AML-193 (cell line): Measurements from ENCODE around the gene UNC5CL.

ENCODE experiments used
- DNase-seq, 2 experiments: peaks; one replicate each; lab custom pipeline; 2025; lab: John Stamatoyannopoulos, UW

The UNC5CL gene

DNA sequence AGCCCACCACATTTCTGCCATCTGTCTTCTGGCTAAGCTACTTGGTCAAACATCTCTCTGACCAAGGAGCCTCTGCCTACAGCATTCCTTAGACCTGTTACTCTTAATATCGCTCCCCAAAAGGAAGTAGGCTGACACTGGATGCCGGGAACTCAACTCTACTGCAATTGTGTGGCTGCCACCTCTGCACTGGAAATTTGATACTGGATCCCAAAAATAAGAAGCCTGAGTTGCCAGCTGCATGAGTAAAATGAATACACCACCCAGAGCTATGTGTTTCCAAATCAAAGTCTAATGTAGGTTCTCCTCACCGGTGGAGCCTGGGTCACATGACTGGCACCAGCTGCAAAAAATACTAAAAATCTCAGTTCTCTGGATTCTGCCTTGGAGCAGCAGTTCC is 36.9 kb downstream of the UNC5CL start:
- no peak for DNase-seq

DNA sequence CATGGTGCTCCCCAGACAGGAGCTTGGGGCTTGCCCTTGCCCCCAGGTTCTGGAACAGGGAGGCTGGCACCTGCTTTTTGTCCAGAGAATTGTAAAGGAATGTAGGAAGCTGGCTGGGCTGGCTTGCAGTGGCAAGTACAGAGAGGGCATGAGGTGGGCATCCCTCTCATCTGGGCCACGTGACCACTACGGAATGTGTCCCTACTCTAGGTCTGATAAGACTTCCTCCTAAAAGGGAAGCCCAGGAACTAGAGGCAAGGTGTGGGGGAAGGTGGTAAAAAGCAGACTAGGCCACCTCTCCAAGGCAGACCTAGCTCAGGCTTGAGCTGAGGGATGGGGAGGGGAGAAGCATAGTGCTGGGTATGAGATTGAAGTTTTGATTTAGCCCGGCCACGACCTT is 38.8 kb downstream of the UNC5CL start:
- no peak for DNase-seq

DNA sequence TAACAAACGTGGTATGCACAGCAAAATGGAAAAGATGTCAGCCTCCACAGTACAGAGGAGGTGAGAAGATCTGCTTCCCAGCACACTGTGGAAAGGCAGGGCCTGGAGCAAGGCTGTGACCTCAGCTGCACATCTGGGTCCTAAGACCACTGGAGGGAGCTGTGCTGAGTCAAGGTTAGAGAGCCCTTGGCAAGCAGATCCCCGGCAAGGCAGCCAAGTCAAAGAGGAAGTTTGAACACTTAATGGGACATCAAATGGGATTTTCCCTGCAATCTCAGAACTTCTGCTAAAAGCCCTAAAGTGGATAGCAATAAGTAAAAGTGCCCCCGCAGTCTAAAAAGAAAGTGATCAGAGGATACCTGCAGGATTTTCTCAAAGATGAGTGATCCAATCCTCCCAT is 39.5 kb downstream of the UNC5CL start:
- DNase-seq: peak; percentile 66 to 84

DNA sequence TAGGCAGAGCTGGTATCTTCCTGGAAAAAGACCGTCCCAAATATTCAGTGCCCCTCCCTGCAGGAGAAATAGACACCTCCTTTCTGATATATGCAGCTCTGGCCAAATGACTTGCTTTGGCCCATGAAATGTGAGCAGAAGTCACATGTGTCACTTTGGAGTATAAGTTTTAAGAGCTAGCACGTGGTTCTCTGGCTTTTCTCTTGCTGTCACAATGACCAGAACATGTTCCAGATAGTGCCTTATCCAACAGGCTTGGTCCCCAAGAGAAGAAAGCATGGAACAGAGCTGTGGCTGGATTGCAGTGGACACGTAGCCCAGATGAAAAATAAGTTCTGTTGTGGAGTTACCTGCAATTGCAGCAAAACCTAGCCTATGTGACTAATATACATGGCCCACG is 40.4 kb downstream of the UNC5CL start:
- no peak for DNase-seq

DNA sequence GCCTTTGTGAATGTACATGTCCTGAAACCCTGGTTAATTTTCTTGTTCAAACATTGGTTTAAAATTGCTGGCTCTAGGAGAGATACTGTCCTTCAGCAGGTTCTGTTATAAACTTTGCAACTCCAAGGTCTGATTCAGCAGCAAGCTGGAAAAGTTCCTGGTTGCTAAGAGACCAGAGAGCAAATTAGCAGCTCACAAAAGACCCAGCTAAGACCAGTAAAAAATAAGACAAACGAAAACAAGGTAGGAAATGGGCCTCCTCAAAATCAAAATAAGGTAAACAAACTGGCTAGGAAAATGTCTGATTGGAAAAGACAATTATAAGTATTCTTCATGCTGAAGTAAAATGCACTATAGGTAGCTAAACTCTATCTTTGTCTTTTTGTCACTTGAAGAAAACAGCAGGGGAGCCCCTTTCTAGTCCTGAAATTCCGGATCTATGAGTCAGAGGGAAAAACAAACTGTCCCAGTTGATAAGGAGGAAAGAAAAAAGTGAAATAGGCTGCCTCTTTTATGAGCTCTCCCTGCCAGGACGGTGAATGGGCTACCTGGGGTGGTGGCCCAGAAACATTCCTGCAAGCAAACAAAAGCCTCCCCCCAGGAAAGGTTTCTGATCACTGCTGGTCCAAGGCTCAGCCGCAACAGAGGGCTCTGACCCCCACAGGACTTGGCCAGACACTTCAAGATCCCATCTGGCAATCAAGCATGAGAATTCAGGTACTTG is 41.6 kb downstream of the UNC5CL start:
- no peak for DNase-seq

DNA sequence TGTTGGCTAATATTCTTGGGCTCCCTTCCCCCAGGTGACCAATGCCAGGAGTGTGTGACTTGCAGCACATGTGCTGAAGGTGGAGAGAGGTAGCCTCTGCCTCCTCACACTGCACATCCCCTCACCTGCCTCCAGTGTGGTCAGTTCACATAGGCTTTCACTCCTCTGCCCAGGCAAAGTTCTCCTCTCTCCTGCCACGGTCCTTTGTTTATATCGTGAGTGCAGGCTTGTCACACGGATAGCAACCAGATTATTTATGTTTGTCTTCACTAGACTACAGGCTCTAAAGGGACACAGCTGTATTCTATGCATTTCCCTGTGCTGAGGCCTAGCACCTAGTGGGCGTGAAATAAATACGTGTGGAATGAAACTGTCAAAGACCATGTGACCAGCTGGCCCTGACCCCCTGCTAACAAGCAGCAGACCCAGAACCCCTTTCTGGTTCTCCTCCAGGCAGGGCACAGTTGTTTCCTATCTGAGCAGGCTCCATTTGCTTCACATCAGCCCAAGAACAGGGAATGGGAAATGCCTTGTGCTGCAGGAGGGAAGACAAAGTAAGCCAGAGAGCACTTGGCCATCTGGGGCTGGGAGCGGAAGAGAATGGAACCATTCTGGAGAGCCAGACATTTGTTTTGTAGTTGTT is 42.3 kb downstream of the UNC5CL start:
- DNase-seq: no peak

DNA sequence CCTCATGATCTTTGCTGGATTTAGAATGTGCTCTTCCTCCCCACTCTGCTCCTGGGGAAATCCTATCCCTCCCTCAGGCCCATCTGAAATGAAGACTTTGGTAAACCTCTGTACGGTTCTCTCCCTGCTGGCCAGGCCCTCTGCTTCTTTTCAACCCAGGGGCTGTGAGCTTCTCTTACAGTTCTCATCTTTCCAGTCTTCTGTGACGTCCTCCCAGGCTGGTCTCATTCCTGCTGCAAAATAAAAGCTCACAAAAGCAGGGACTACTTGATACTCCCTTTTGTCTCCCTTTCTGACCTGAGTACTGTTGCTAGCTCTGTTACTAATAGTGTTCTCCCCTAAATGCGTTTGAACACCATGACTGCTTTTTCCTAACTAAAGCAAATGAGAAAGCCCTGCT is 46.3 kb downstream of the UNC5CL start:
- DNase-seq: no peak

DNA sequence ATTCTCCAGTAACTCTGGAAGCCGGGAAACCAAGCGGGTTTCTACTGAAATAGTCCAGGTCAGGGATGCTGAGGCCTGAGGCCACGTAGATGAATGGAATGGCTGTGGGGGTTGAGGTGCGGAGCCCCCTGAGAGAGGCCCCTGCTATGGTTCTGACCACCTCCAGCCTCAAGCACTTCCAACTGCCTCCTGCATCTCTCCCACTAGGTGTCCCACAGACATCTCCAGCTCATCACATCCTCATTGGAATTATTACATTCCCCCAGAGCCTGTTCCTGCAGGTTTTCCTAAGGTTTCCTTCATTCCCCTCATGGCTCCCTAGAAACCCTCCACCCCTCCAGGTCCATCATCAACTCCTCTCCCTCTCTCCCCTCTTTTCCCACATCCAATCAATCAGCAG is 48.7 kb downstream of the UNC5CL start:
- no peak for DNase-seq

DNA sequence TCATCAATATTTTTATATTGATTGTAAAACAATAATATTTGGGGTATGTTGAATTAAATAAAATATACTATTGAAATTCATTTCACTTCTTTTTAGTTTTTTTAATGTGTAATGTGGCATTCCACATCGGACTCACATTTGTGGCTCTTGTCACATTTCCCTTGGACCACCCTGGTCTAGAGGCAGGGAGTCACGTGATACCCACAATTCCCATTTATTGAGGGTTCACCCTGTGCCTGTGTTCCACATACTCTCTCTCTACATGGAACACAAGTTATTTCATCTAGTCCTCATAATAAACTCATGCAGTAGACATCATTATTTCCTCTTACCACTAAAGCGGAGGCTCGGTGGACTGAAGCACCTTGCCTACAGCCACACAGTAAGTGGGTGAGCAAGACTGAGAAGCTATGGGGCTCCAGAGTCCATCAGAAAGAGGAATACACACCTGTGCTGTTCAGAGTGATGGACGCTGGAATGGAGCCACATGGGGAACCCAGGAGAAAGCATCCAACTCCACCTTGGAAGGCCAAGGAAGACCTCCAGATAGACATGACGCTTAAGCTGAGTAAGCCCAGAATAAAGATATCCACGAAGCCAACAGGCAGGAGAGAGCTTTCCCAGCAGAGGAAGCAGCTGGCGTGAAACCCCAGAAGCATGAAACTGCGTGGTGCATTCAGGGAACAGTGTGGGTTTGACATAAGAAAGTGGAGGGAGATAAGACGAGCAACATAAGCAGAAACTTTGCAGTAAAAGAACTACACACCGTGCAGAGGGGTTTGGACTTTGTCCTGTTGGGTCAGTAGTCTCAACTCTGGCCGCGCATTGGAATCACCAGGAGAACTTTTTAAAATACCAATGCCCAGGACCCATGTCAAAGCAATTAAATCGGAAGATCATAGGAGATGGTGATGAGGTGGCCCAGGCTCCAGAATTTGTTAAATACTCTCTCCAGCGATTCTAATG is 49.5 kb downstream of the UNC5CL start:
- DNase-seq: no peak

DNA sequence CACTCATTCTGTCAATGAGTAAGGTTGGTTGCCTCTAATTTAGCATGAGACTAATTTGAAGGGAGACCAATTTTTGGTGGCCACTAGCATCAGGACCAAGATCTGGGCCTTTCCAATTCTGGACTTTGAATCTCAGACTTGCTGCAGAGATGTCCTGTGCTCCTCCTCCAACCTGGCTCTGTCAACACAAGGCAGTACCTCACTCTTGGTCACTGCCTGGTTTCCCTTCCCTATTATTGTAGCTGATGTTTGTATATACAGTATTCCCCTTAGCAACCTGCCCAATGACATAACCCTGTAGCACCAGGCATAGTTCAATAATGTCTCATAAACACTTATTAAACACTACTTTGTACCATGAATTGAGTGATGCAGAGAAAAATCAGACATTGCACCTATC is 50.4 kb downstream of the UNC5CL start:
- DNase-seq: no peak

DNA sequence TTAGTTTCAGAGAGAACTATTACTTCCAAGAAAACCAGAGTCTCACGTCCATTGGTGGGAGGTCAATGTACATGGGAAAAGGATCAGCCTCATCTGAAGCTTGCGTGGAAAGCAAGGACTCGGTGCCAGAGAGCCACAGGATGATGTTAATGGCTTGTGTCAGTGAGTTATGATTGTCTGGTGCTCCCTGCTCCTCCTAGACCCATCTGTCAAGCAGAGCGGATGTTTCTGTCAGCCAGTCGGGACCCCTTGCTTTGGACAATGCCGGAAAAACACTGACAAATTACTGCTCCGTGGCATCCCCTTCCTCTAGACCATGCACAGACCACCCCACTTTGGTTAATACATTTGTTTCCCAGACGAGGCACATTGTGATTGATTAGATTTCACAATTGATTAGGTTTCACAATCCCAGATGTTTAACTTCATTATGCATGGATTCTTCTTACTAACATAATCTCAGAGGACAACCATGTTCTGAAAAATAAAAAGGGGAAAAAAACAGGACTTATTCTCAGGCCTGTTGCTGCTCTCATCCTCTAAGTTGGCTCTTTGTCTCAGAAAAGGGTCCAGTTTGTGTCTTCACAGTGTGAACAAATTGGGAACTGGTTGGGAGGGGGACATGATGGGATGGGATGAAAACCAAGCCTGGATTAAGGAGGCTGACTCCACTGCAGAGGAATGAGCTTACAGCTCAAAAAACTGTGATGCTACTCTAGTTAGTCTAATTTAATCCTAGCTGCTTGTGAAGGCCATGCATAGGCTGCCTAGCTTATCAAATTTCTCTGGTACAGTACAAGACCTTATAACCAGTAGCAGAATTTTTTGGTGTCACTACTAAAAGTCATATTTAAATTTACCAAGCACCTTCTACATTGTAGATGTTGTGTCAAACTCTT is 51.9 kb downstream of the UNC5CL start:
- DNase-seq: no peak

DNA sequence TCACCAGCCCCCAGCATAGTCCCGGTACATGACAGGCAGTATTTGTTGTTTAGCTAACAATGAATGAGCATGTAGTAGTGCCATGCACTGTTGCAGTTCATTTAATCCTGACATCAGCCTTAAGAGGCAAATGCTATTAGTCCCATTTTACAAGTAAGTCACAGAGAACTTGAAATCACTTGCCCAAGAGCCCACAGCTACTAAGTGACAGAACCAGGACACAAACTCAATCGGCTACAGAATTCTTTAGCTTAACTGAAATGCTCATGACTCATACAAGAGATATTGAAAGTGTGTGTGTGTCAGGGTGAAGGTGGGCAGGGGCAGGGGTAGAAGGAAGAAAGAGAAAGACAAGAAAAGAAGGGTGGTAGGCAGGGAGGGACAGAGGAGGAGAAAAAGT is 52.7 kb downstream of the UNC5CL start:
- DNase-seq: no peak

DNA sequence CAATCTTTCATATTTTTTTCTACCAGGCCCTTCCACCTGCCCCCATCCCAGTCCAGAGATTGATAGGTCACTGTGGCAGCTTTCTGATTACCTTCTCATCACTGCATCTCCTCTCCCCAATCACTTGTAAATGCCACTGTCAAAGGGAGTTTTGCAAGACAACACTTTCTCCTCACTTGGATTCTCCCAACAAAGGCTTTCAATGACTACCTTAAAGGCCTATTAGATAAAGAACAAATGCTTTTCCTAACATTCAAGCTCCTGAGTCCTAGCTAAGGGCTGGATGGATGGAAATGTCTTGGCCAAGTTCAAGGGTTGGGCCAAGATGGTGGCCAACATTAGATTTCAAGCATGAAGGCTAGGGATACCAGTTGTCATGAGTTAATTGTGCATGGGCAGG is 55.3 kb downstream of the UNC5CL start:
- DNase-seq: no peak

DNA sequence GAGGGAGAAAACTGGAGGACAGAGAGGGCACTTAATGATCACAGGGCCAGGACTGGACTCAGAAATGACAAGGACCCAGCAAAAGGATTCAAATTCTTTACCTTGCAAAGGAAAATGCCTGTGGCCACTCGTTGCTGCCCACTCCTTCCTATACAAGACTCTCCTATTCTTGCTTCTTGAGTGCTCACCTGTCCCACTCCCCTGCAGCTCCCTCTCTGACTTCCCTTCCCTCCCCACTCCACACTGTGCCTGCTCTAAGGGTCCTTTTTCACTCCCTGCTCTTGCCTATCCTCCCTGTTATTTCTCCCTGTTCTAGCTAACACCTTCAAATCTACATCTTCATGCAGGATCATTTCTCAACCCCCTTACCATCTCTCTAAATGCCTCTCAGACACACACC is 56.1 kb downstream of the UNC5CL start:
- no peak for DNase-seq

DNA sequence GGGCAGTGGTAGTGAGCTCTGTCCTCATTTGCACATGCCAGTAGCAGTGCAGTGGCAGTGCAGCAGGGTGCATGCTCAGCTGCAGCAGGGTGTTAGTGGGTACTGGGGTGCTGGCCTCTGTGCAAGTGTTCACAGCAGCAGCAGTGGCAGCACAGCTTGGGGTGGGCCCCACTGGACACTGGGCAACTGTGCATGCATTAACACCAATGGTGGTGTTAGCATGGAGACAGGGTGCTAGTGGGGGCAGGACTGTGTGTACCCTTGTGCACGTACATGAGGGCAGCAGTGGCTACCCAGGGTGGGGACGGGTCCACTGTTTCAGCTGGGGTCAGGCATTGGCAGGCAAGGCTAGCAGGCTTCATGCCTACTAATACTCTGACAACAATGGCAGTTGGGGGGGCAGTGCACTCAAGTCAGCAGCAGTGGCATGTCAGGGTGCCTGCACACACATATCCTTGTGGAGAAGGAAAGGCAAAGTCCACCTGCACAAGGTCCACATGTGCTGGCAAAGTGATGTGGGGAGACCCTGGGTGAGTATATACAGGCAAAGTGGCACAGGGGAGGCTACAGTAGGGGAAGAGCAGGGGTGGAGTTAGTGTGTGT is 60.2 kb downstream of the UNC5CL start:
- DNase-seq: no peak

DNA sequence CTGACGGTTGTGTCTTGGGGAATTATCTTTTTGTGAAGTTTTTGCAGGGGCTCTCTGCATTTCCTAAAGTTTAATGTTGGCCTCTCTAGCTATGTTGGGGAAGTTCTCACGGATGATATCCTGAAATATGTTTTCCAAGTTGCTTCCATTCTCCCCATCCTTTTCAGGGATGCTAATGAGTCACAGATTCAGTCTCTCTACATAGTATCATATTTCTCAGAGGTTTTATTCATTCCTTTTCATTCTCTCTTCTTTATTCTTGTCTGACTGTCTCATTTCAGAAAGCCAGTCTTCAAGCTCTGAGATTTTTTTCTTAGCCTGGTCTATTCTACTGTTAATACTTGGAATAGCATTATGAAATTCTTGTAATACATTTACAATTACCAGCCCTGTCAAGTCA is 61.3 kb downstream of the UNC5CL start:
- no peak for DNase-seq

DNA sequence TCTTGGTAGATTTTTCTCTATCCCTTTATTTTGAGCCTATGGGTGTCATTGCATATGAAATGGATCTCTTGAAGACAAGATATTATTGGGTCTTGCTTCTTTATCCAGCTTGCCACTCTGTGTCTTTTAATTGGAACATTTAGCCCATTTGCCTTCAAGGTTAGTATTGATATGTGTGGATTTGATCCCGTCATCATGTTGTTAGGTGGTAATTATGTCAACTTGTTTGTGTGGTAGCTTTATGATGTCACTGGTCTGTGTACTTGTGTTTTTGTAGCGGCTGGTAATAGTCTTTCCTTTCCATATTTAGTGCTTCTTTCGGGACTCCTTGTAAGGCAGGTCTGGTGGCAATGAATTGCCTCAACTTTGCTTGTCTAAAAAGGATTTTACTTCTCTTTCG is 61.9 kb downstream of the UNC5CL start:
- DNase-seq: no peak
